BJ (cell line): Measurements from ENCODE around the gene PIAS4. TPM values are rescaled to one million over a fixed set of nuclear protein-coding genes. Genes with fewer than 3 reads are reported as not detected.

Experiments
- CTCF ChIA-PET: fragments of 350-600 bp; formaldehyde crosslinking; extraction: SDS; loops from one replicate; lab custom pipeline; 2021; ENCODE audit warnings: antibody characterized with exemption, inconsistent platforms; lab: Yijun Ruan, JAX
- POLR2A ChIA-PET: fragments of 300-600 bp; sonication (Branson Sonifier 250); formaldehyde crosslinking; extraction: SDS; loops from one replicate; lab custom pipeline; 2021; ENCODE audit warnings: antibody characterized with exemption; lab: Charles Lee
- DNase-seq: peaks from one replicate; pipeline ENCODE4 v3.0.0-alpha.2; 2011; ENCODE audit warnings: low read depth
- H3K27me3 ChIP-seq: 2 replicates; pipeline ENCODE4 v1.6.0; 2011; ENCODE audit warnings: low read length; ENCODE audit not compliant: control insufficient read depth, insufficient read depth
- H3K36me3 ChIP-seq: 2 replicates; pipeline ENCODE4 v1.5.1; 2011; ENCODE audit warnings: low read length; ENCODE audit not compliant: control insufficient read depth, insufficient read depth
- H3K4me3 ChIP-seq: 2 replicates; pipeline ENCODE4 v1.5.1; 2011; ENCODE audit warnings: low read depth, mild to moderate bottlenecking, control low read depth, low read length
- CTCF ChIP-seq: IDR thresholded peaks from 2 replicates; pipeline ENCODE4 v1.5.1; 2011; ENCODE audit warnings: low read depth, mild to moderate bottlenecking, control low read depth, inconsistent platforms, low read length, moderate library complexity; ENCODE audit not compliant: insufficient read depth
- polyA plus RNA-seq: library from polyadenylated mRNA; depleted of rRNA; stranded (reverse); fragments of >200 nt; gene quantifications from 2 replicates; pipeline ENCODE4 v1.2.3, GENCODE V29; 2011

Gene PIAS4
- polyA plus RNA-seq, 1 experiment: 18.2 TPM

- POLR2A ChIA-PET: no interaction called here
- TF ChIP-seq CTCF: no peak
- Histone ChIP-seq H3K36me3 (peaks cover 71% of the 10 kb centered on the region), H3K4me3 (no peak overlapping the region), H3K27me3 (no peaks in the 10 kb centered on the region)
- CTCF ChIA-PET: interaction anchor here (0.6 kb wide), 1 partner anchor 684 kb away, joined by 5 read pairs; no protein-coding TSS in a partner anchor
- no peak for DNase-seq
Observed at GRCh38 chr19:3978145-3978544, 29.4 kb upstream of the PIAS4 start.

- DNase-seq: no peak
- Histone ChIP-seq H3K4me3 (no peak overlapping the region), H3K36me3 (peaks cover 83% of the 10 kb centered on the region), H3K27me3 (no peaks in the 10 kb centered on the region)
- POLR2A ChIA-PET: interaction anchor here (0.6 kb wide), 1 partner anchor 161 kb away, joined by 9 read pairs; no protein-coding TSS in a partner anchor
- CTCF ChIA-PET: no interaction called here
- TF ChIP-seq CTCF: no peak
Observed at GRCh38 chr19:3979289-3979673, 28.3 kb upstream of the PIAS4 start.

- peaks cover 83% of the 10 kb centered on the region for H3K36me3 ChIP-seq
- H3K4me3 ChIP-seq: no peak overlapping the region
- ChIA-PET POLR2A (interaction anchor here (0.6 kb wide), 1 partner anchor 162 kb away, joined by 9 read pairs; no protein-coding TSS in a partner anchor), CTCF (interaction anchor here (1.4 kb wide), 1 partner anchor 9 kb away, joined by 5 read pairs; the partner anchor contains the start of gene DAPK3)
- no peak for DNase-seq
- H3K27me3 ChIP-seq: no peaks in the 10 kb centered on the region
- TF ChIP-seq CTCF: no peak
Observed at GRCh38 chr19:3979674-3980352, 27.7 kb upstream of the PIAS4 start.

- POLR2A ChIA-PET: interaction anchor here (1.5 kb wide), 1 partner anchor 12 kb away, joined by 4 read pairs; no protein-coding TSS in a partner anchor
- no peak for DNase-seq
- no peak for TF ChIP-seq CTCF
- CTCF ChIA-PET: interaction anchor here (1.2 to 1.4 kb wide), 2 partner anchors 9 to 12 kb away, joined by 3 to 5 read pairs; partner anchors contain the start of gene DAPK3
- Histone ChIP-seq H3K27me3 (no peaks in the 10 kb centered on the region), H3K36me3 (peaks cover 79% of the 10 kb centered on the region), H3K4me3 (no peak overlapping the region)
Observed at GRCh38 chr19:3980353-3981251, 26.9 kb upstream of the PIAS4 start.

GRCh38 chr19:3981373-3981735 is 26.2 kb upstream of the PIAS4 start:
- POLR2A ChIA-PET: interaction anchor here (1.5 to 1.9 kb wide), 2 partner anchors 10 to 12 kb away, joined by 4 to 9 read pairs; partner anchors contain the start of gene DAPK3
- no peak for DNase-seq
- CTCF ChIA-PET: interaction anchor here (1.2 kb wide), 1 partner anchor 12 kb away, joined by 3 read pairs; no protein-coding TSS in a partner anchor

More at GRCh38 chr19:3981373-3981735, 26.2 kb upstream of the PIAS4 start:
- no peak overlapping the region for H3K4me3 ChIP-seq
- H3K36me3 ChIP-seq: peaks cover 74% of the 10 kb centered on the region
- H3K27me3 ChIP-seq: no peaks in the 10 kb centered on the region
- no peak for TF ChIP-seq CTCF
